Stomach (tissue), 9 donors: Measurements from ENCODE around the gene PKMYT1. TPM values are rescaled to one million over a fixed set of nuclear protein-coding genes. Genes with fewer than 3 reads are reported as not detected.
A peak's percentile ranks its signal among the peaks of the same experiment; 100 is the strongest.

Experiments
- DNase-seq, 2 donors: peaks; one replicate each; pipeline versions ENCODE4 v3.0.0 to v3.0.0-alpha.2; 2013 to 2019
- H3K27ac ChIP-seq, 5 donors: fragments of 200-600 bp in 4 of 5; sonication (generic) in 4 of 5; one replicate each; pipeline ENCODE4 v1.5.1; 2013 to 2019; ENCODE audit warnings: mild to moderate bottlenecking in 1 of 5, moderate library complexity in 1 of 5
- H3K27me3 ChIP-seq, 3 donors: fragments of 200-600 bp; sonication (generic); one replicate each; pipeline ENCODE4 v1.5.1; 2017 to 2019; ENCODE audit warnings: mixed run types in 1 of 3
- H3K36me3 ChIP-seq, 4 donors: fragments of 200-600 bp; sonication (generic); 1 replicate in 3 of 4; 2 replicates in 1 of 4; pipeline ENCODE4 v1.5.1; 2016 to 2019
- H3K4me1 ChIP-seq, 4 donors: fragments of 200-600 bp; sonication (generic); one replicate each; pipeline ENCODE4 v1.5.1; 2016 to 2019
- H3K4me3 ChIP-seq, 4 donors: fragments of 200-600 bp; sonication (generic) in 3 of 4; one replicate each; pipeline ENCODE4 v1.5.1; 2016 to 2019; ENCODE audit warnings: mild to moderate bottlenecking in 1 of 4
- H3K9me3 ChIP-seq, 4 donors: fragments of 200-600 bp; sonication (generic); one replicate each; pipeline ENCODE4 v1.5.1; 2016 to 2019
- EP300 ChIP-seq: sonication (generic); formaldehyde crosslinking; IDR thresholded peaks from one replicate; pipeline ENCODE4 v1.6.1; 2017; ENCODE audit warnings: antibody characterized with exemption
- POLR2A ChIP-seq, 4 donors: fragments of 450-650 bp; IDR thresholded peaks; one replicate each; pipeline ENCODE4 v1.6.1; 2016; ENCODE audit warnings: antibody characterized with exemption in 4 of 4, control low read depth in 2 of 4, mild to moderate bottlenecking in 1 of 4, moderate library complexity in 1 of 4
- POLR2AphosphoS5 ChIP-seq, 3 donors: sonication (generic); formaldehyde crosslinking; IDR thresholded peaks; one replicate each; pipeline ENCODE4 v1.6.1; 2016; ENCODE audit warnings: antibody characterized with exemption in 3 of 3
- WGBS, 5 donors: extraction: QIAGEN DNeasy Blood & Tissue Kit in 3 of 5; methylation state at CpG; one replicate each; pipeline versions ENCODE4 v1.1.5 to v1.1.7; 2013 to 2018; 5-methylcytosine and 5-hydroxymethylcytosine counted together
- intact Hi-C: fragments of 100-400 bp; cut with DNase I; formaldehyde crosslinking; loops from one replicate; pipeline ENCODE4 v1.15.1; 2023; ENCODE audit warnings: low total_unique reads
- polyA plus RNA-seq, 3 donors: library from polyadenylated mRNA; stranded (reverse); fragments of 200-250 nt; gene quantifications; one replicate each; pipeline ENCODE4 v1.2.3, GENCODE V29; 2013
- total RNA-seq, 5 donors: library from RNA; depleted of rRNA; stranded (reverse); fragments of >200 nt; gene quantifications; one replicate each; pipeline versions ENCODE4 v1.1.0 to v1.2.3, GENCODE V29; 2014 to 2016
- TF ChIP-seq, protein P1 (sequence below), 7 experiments: fragments of 450-650 bp in 4 of 7; fragments of 200-600 bp in 3 of 7; sonication (generic) in 3 of 7; IDR thresholded peaks; one replicate each; pipeline ENCODE4 v1.5.1; 2016 to 2019; ENCODE audit warnings: antibody characterized with exemption in 7 of 7, control low read depth in 2 of 7, mild to moderate bottlenecking in 1 of 7
- donor health status: healthy with polysubstance abuse.
- donor health status: Bipolar disorder and iron deficiency.
- donor health status: healthy.

PKMYT1 gene
- total and polyA plus RNA-seq, 8 donors = 1.8 to 19.3 (median 9.5) TPM

- WGBS, 5 donors = 85 to 94% (median 90%) methylated on average over 6 of the region's 6 CpGs
- Histone ChIP-seq H3K4me1 (peaks cover 19 to 48% (median 36%) of the 10 kb centered on the region in 4 donors), H3K27ac (no peak overlapping the region), H3K4me3 (no peak overlapping the region), H3K36me3 (no peaks in the 10 kb centered on the region), H3K27me3 (peaks cover 5 to 83% (median 50%) of the 10 kb centered on the region in 3 donors), H3K9me3 (no peaks in the 10 kb centered on the region)
- intact Hi-C loops = no loop called here
- TF ChIP-seq POLR2A (IDR thresholded peaks at IDR 0.05) (no peak), POLR2AphosphoS5 (IDR thresholded peaks at IDR 0.05) (no peak), EP300 (no peak)
- TF ChIP-seq, protein P1, sequence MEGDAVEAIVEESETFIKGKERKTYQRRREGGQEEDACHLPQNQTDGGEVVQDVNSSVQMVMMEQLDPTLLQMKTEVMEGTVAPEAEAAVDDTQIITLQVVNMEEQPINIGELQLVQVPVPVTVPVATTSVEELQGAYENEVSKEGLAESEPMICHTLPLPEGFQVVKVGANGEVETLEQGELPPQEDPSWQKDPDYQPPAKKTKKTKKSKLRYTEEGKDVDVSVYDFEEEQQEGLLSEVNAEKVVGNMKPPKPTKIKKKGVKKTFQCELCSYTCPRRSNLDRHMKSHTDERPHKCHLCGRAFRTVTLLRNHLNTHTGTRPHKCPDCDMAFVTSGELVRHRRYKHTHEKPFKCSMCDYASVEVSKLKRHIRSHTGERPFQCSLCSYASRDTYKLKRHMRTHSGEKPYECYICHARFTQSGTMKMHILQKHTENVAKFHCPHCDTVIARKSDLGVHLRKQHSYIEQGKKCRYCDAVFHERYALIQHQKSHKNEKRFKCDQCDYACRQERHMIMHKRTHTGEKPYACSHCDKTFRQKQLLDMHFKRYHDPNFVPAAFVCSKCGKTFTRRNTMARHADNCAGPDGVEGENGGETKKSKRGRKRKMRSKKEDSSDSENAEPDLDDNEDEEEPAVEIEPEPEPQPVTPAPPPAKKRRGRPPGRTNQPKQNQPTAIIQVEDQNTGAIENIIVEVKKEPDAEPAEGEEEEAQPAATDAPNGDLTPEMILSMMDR (IDR thresholded peaks at IDR 0.05) = no peak
- DNase-seq = no peak
Measured at GRCh38 chr16:3014971-3015370, 34.7 kb upstream of the PKMYT1 start.

DNA sequence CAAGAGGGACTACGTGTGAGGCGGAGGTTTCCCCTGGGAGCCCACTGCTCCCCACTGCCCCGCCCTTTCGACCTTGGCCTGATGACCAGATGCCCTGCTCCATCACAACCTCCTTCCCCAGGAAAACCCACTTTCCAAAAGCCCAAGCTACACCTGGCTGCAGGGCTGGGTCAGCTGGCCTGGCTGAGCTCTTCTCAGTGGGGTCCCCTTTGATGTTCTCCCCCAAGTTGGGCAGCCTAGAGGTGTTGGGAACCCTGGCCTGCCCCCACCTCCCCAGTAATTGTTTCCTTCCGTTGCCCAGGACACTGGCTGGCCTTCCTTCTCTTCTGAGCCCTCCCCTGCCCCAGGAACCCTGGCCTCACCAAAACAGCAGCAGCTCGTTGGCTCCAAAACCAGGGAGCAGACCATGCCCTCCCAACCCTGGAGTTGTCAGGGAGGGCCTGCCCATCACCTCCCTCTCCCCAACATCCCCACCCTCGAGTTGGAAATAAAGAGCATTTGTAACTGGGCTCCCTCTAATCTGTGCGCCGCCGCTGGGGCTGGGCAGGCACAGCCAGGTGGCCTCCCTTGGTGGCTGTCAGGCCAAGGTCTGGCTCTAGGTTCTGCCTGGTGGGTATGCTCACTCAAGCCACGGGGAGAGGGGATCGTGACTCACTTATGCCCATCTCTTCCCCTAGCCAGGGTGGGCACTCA is 33.9 kb upstream of the PKMYT1 start:
- Histone ChIP-seq H3K9me3 (no peaks in the 10 kb centered on the region), H3K36me3 (no peaks in the 10 kb centered on the region), H3K27ac (no peak overlapping the region), H3K4me3 (no peak overlapping the region), H3K27me3 (peaks cover 5 to 87% (median 59%) of the 10 kb centered on the region in 3 donors), H3K4me1 (peaks cover 15 to 48% (median 35%) of the 10 kb centered on the region in 4 donors)
- 49 to 53% (median 50%) methylated on average over 7 to 12 of the region's 12 CpGs for WGBS, 5 donors
- TF ChIP-seq POLR2AphosphoS5 (IDR thresholded peaks at IDR 0.05) (no peak), POLR2A (IDR thresholded peaks at IDR 0.05) (no peak), EP300 (no peak)
- TF ChIP-seq, protein P1 (IDR thresholded peaks at IDR 0.05) = no peak
- DNase-seq = no peak
- intact Hi-C loops = no loop called here

DNA sequence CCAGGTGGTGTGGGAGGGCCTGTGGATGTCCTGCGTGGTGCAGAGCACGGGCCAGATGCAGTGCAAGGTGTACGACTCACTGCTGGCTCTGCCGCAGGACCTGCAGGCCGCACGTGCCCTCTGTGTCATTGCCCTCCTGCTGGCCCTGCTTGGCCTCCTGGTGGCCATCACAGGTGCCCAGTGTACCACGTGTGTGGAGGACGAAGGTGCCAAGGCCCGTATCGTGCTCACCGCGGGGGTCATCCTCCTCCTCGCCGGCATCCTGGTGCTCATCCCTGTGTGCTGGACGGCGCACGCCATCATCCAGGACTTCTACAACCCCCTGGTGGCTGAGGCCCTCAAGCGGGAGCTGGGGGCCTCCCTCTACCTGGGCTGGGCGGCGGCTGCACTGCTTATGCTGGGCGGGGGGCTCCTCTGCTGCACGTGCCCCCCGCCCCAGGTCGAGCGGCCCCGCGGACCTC is 33.3 kb upstream of the PKMYT1 start:
- 65 to 84% (median 75%) methylated on average over 13 to 27 of the region's 27 CpGs for WGBS, 5 donors
- Histone ChIP-seq H3K4me1 (peaks cover 18 to 48% (median 32%) of the 10 kb centered on the region in 4 donors), H3K27ac (no peak overlapping the region), H3K4me3 (no peak overlapping the region), H3K9me3 (no peaks in the 10 kb centered on the region), H3K27me3 (peaks cover 5 to 87% (median 60%) of the 10 kb centered on the region in 3 donors), H3K36me3 (no peaks in the 10 kb centered on the region)
- intact Hi-C loops = no loop called here
- TF ChIP-seq EP300 (no peak), POLR2A (IDR thresholded peaks at IDR 0.05) (no peak), POLR2AphosphoS5 (IDR thresholded peaks at IDR 0.05) (no peak)
- TF ChIP-seq, protein P1 (IDR thresholded peaks at IDR 0.05) = no peak
- no peak for DNase-seq

GRCh38 chr16:3012828-3013420 is 32.7 kb upstream of the PKMYT1 start, which contains the start of gene CLDN9:
Gene CLDN9, plus strand, starts transcription at chr16:3012923. Its CDS starts 440 bp downstream, at chr16:3013363.
- Histone ChIP-seq H3K4me1 (peaks cover 24 to 48% (median 30%) of the 10 kb centered on the region in 4 donors), H3K27ac (no peak within 1 kb of the TSS)
- WGBS, 5 donors = 31 to 52% (median 38%) methylated on average over 18 to 27 of the region's 27 CpGs

More at GRCh38 chr16:3012828-3013420, 32.7 kb upstream of the PKMYT1 start, which contains the start of gene CLDN9:
- TF ChIP-seq POLR2AphosphoS5 (IDR thresholded peaks at IDR 0.05) (no peak), POLR2A (IDR thresholded peaks at IDR 0.05) (no peak), EP300 (no peak)
- TF ChIP-seq, protein P1 (IDR thresholded peaks at IDR 0.05) = no peak
- Histone ChIP-seq H3K36me3 (no peaks in the 10 kb centered on the region), H3K9me3 (no peaks in the 10 kb centered on the region), H3K4me3 (no peak within 1 kb of the TSS), H3K27me3 (peaks cover 5 to 87% (median 59%) of the 10 kb centered on the region in 3 donors)
- intact Hi-C loops = no loop called here
- DNase-seq = peak; percentile 61 to 87
